ENCODE data around the gene GCK. TPM values are rescaled to one million over a fixed set of nuclear protein-coding genes. Genes with fewer than 3 reads are reported as not detected.
A peak's percentile ranks its signal among the peaks of the same experiment; 100 is the strongest.

GCK gene
- total and polyA plus RNA-seq, 2 of the 13 experiments (the other 11 are each of a cell fraction or from before 2014, with no cell fraction given) = not detected

DNA sequence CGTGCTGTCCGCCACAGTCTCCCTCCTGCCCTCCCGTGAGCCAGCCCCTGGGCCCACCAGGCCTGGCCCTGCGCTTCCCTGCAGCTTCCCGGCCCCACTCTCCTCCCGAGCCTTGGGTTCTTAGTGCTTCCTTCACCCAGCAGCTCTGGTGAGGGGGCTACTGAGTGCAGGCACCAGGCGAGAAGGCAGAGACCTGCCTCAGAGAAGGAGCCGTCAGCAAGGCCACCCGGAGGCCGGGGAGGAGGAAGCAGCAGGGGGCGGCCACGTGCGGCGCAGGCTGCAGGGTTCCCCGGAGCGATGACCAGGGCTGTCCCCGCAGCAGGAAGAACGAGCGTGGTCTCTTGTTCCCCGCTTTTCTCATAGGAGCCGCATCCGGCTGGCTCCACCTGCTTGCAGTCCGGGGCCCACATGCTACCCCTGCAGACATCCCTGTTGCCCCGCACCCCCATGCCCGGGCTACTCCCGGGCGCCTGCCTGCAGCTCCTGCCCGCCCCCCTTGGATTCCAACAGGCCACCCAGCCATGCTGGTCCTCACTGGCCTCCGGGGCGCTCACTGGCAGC is 32.1 kb upstream of the GCK start (continued):
- TF ChIP-seq SRY (CRISPR knock-in tag; IDR thresholded peaks at IDR 0.05) = peak; percentile 87
- TF ChIP-seq RARG (CRISPR knock-in tag; IDR thresholded peaks at IDR 0.05; ENCODE audit: low read depth) = no peak
- no peak for TF ChIP-seq SIN3B (IDR thresholded peaks at IDR 0.05; ENCODE audit: low read length)
- TF ChIP-seq, protein P1, sequence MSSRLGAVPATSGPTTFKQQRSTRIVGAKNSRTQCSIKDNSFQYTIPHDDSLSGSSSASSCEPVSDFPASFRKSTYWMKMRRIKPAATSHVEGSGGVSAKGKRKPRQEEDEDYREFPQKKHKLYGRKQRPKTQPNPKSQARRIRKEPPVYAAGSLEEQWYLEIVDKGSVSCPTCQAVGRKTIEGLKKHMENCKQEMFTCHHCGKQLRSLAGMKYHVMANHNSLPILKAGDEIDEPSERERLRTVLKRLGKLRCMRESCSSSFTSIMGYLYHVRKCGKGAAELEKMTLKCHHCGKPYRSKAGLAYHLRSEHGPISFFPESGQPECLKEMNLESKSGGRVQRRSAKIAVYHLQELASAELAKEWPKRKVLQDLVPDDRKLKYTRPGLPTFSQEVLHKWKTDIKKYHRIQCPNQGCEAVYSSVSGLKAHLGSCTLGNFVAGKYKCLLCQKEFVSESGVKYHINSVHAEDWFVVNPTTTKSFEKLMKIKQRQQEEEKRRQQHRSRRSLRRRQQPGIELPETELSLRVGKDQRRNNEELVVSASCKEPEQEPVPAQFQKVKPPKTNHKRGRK (CRISPR knock-in tag; IDR thresholded peaks at IDR 0.05) = no peak
- TF ChIP-seq ZNF780A (CRISPR knock-in tag; IDR thresholded peaks at IDR 0.05) = no peak
- no peak for TF ChIP-seq ZFP62 (CRISPR knock-in tag; IDR thresholded peaks at IDR 0.05)
- TF ChIP-seq ATM (IDR thresholded peaks at IDR 0.05; ENCODE audit: borderline replicate concordance) = no peak
- TF ChIP-seq EZH2 (conservative IDR thresholded peaks at IDR 0.05; ENCODE audit: low read depth, low read length) = no peak
- no peak for TF ChIP-seq ZNF10 (CRISPR knock-in tag; IDR thresholded peaks at IDR 0.05; ENCODE audit: borderline replicate concordance, low read depth)
- TF ChIP-seq ZFP1 (CRISPR knock-in tag; IDR thresholded peaks at IDR 0.05) = no peak
- TF ChIP-seq ZNF773 (CRISPR knock-in tag; IDR thresholded peaks at IDR 0.05; ENCODE audit: borderline replicate concordance) = peak; percentile 86; the same call in 1 of the 2 replicates
- TF ChIP-seq MTA1 (CRISPR knock-in tag; IDR thresholded peaks at IDR 0.05; ENCODE audit: borderline replicate concordance) = no peak
- TF ChIP-seq ZNF282 (IDR thresholded peaks at IDR 0.05; ENCODE audit: partially characterized antibody) = no peak
- TF ChIP-seq MLXIP (CRISPR knock-in tag; IDR thresholded peaks at IDR 0.05; ENCODE audit: borderline replicate concordance) = 0 out of 2 replicates have a peak, but pooled peaks have one; percentile 26
- no peak for TF ChIP-seq ZNF75D (CRISPR knock-in tag; IDR thresholded peaks at IDR 0.05; ENCODE audit: borderline replicate concordance)
- peak; percentile 77; the same call in 1 of the 2 replicates for TF ChIP-seq ZNF558 (CRISPR knock-in tag; IDR thresholded peaks at IDR 0.05; ENCODE audit: borderline replicate concordance)
- TF ChIP-seq ZNF292 (CRISPR knock-in tag; IDR thresholded peaks at IDR 0.05; ENCODE audit: borderline replicate concordance, low read depth) = 0 out of 2 replicates have a peak, but pooled peaks have one; percentile 68
- no peak for TF ChIP-seq DPF2 (CRISPR knock-in tag; IDR thresholded peaks at IDR 0.05; ENCODE audit: borderline replicate concordance, low read depth)
- TF ChIP-seq ZNF143 (CRISPR knock-in tag; IDR thresholded peaks at IDR 0.05) = no peak; the same call in 1 of the 2 replicates
- no peak for TF ChIP-seq CBFB (CRISPR knock-in tag; IDR thresholded peaks at IDR 0.05)
- TF ChIP-seq RELA (CRISPR knock-in tag; IDR thresholded peaks at IDR 0.05) = no peak
- TF ChIP-seq ZNF850 (CRISPR knock-in tag; conservative IDR thresholded peaks at IDR 0.05) = no peak
- TF ChIP-seq RFX3 (CRISPR knock-in tag; IDR thresholded peaks at IDR 0.05) = no peak
- peak; percentile 87; the same call in 1 of the 2 replicates for TF ChIP-seq ZNF749 (CRISPR knock-in tag; IDR thresholded peaks at IDR 0.05; ENCODE audit: borderline replicate concordance)
- no peak for TF ChIP-seq KDM3A (CRISPR knock-in tag; IDR thresholded peaks at IDR 0.05; ENCODE audit: low read depth)
- TF ChIP-seq PHF21A (CRISPR knock-in tag; IDR thresholded peaks at IDR 0.05) = no peak
- peak; percentile 56; the same call in 1 of the 2 replicates for TF ChIP-seq ARNT2 (CRISPR knock-in tag; IDR thresholded peaks at IDR 0.05; ENCODE audit: low read depth)
- no peak for TF ChIP-seq SRSF9 (IDR thresholded peaks at IDR 0.05; ENCODE audit: borderline replicate concordance, insufficient read depth, low read depth, low read length, poor library complexity, severe bottlenecking)
- peak; percentile 92 for TF ChIP-seq ISX (CRISPR knock-in tag; conservative IDR thresholded peaks at IDR 0.05)

Measured in HepG2 (cell line).